Stomach smooth muscle (tissue), 2 donors: ENCODE measurements around the gene FLVCR2.
"Not testable (repeated sequence)": the region's sequence is repeated elsewhere in the genome, so short reads cannot be mapped to it uniquely, and the experiment has no call there.

ENCODE experiments used
- H3K27ac ChIP-seq: one replicate; pipeline ENCODE4 v1.7.0; 2013; ENCODE audit warnings: mild to moderate bottlenecking, low read length, inconsistent platforms
- H3K27me3 ChIP-seq, 2 donors: one replicate each; pipeline ENCODE4 v1.7.0; 2013; ENCODE audit warnings: low read length in 2 of 2; ENCODE audit not compliant: insufficient read depth in 2 of 2, control insufficient read depth in 1 of 2
- H3K36me3 ChIP-seq, 2 donors: one replicate each; pipeline ENCODE4 v1.7.0; 2013; ENCODE audit warnings: low read length in 2 of 2; ENCODE audit not compliant: control insufficient read depth in 2 of 2, insufficient read depth in 2 of 2
- H3K4me1 ChIP-seq: one replicate; pipeline ENCODE4 v1.7.0; 2013; ENCODE audit warnings: low read length; ENCODE audit not compliant: control insufficient read depth, insufficient read depth
- H3K4me3 ChIP-seq, 2 donors: one replicate each; pipeline ENCODE4 v1.7.0; 2013; ENCODE audit warnings: low read length in 2 of 2
- H3K9ac ChIP-seq, 2 donors: one replicate each; pipeline ENCODE4 v1.7.0; 2013; ENCODE audit warnings: low read length in 2 of 2, mild to moderate bottlenecking in 1 of 2
- H3K9me3 ChIP-seq, 2 donors: one replicate each; pipeline ENCODE4 v1.7.0; 2013; ENCODE audit warnings: low read length in 2 of 2; ENCODE audit not compliant: control insufficient read depth in 2 of 2
- donor health status: healthy.
- donor health status: Pancreatic carcinoma.

FLVCR2 gene

DNA sequence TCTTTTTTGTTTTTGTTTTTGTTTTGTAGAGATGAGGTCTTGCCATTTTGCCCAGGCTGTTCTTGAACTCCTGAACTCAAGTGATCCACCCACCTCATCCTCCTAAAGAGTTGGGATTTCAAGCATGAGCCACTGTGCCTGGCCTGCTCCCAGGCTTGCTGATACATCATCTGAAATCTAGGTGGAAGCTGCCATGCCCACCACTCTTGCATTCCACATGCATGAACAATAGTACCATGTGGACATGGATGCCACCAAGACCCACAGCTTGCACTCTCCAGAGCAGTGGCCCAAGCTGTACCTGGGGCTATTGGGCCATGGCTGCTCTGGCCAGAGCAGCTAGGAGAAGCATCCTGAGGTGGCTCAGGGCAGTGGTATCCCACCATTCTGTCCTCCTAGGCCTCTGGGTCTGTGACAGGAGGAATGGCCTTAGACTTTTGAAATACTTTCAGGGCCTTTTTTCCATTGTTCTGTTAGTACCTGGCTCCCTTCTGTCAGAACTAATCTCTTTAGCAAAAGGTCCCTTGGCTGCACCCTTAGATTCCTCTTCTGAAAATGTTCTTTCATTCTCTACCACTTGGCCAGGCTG, 13.7 kb downstream of the FLVCR2 start:
- no peak overlapping the region for H3K4me3 ChIP-seq
- peaks cover 4% of the 10 kb centered on the region for H3K4me1 ChIP-seq
- H3K27ac ChIP-seq, result no peak overlapping the region

DNA sequence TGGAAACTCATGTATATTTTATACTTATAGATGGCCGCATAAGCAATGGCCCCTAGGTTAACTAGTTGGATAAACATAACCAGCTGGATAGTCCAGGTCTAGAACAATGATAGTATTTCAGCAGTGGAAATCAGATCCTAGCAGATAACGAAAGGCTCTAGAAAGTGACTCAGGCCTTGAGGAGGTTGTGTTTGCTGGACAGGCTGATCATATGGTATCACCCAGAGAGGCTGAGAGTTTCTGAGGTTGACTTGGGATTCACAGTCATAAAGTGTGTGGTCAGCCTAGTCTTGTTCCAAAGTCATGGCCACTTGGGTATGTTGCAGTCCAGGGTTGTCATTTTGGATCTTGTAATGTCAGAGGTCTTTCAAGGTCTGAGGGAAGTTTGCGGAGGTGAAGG, 16.8 kb downstream of the FLVCR2 start:
- no peaks in the 10 kb centered on the region for H3K9me3 ChIP-seq
- peaks cover 4% of the 10 kb centered on the region for H3K4me1 ChIP-seq
- no peaks in the 10 kb centered on the region for H3K27me3 ChIP-seq
- H3K4me3 ChIP-seq, result no peak overlapping the region
- no peak overlapping the region for H3K9ac ChIP-seq
- H3K27ac ChIP-seq, result no peak overlapping the region
- peaks cover 0 to 3% of the 10 kb centered on the region in 2 donors for H3K36me3 ChIP-seq

More for the DNA sequence above, 13.7 kb downstream of the FLVCR2 start:
- no peaks in the 10 kb centered on the region for H3K9me3 ChIP-seq
- no peaks in the 10 kb centered on the region for H3K27me3 ChIP-seq
- peaks cover 0 to 3% of the 10 kb centered on the region in 2 donors for H3K36me3 ChIP-seq
- H3K9ac ChIP-seq, result no peak overlapping the region

DNA sequence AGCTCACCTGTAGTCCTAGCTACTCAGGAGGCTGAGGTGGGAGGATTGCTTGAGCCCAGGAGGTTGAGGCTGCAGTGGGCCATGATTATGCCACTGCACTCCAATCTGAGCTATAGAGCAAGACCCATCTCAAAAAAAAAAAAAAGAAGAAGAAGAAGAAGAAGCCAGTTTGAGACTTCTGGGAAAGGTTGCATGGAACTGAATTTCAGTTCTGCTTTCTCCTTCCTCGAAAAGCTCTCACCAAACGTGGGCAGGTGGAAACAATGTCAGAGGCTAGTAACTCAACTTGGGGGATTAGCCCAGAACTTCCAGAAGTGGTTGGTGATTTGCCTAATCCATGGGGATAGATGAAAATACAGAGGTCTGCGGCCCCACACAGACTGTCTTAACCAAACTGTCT, 18.7 kb downstream of the FLVCR2 start:
- no peak overlapping the region for H3K27ac ChIP-seq
- H3K36me3 ChIP-seq, result no peaks in the 10 kb centered on the region
- no peaks in the 10 kb centered on the region for H3K27me3 ChIP-seq
- no peak overlapping the region for H3K4me3 ChIP-seq
- no peak overlapping the region for H3K9ac ChIP-seq
- peaks cover 2% of the 10 kb centered on the region for H3K4me1 ChIP-seq
- no peaks in the 10 kb centered on the region for H3K9me3 ChIP-seq

DNA sequence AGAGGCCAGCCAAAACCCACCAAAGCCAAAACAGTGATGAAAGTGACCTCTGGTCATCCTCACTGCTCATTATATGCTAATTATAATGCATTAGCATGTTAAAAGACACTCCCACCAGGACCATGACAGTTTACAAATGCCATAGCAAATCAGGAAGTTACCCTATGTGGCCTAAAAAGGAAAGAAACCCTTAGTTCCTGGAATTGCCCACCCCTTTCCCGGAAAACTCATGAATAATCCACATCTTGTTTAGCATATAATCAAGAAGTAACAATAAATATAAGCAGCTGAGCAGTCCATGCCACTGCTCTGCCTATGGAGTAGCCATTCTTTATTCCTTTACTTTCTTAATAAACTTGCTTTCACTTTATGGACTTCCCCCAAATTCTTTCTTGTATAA, 21.7 kb downstream of the FLVCR2 start:
- H3K4me3 ChIP-seq, H3K36me3 ChIP-seq, H3K9ac ChIP-seq, H3K27me3 ChIP-seq, H3K4me1 ChIP-seq, H3K9me3 ChIP-seq, H3K27ac ChIP-seq: not testable (repeated sequence)

DNA sequence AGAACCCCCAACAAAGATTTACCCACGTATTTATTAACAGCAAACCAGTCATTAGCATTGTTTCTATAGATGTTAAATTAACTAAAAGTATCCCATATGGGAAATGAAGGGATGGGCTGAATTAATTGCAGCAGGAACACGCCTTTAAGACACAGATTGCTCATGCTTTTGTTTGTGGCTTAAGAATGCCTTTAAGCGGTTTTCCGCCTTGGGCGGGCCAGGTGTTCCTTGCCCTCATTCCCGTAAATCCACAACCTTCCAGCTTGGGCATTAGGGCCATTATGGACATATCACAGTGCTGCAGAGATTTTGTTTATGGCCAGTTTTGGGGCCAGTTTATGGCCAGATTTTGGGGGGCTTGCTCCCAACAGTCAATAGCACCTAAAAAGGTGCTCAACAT, 22.6 kb downstream of the FLVCR2 start:
- not testable (repeated sequence) for H3K4me3 ChIP-seq, H3K9ac ChIP-seq, H3K27me3 ChIP-seq, H3K9me3 ChIP-seq, H3K27ac ChIP-seq, H3K36me3 ChIP-seq, H3K4me1 ChIP-seq

DNA sequence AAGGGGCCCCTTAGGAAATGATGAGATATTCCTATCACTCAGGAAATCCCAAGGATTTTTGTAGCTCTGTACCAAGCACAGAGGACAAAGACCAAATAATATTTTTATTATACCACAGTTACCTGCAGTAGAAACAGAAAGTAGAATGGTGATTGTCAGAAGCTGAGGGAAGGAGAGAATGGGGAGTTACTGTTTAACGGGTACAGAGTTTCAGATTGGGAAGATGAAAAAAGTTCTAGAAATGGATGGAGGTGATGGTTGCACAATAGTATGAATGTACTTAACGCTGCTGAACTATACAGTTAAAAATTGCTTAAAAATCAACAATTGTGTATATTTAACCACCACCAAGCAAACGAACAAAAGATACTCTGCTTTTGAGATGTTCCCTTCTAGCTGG, 24.1 kb downstream of the FLVCR2 start:
- H3K27me3 ChIP-seq, result no peaks in the 10 kb centered on the region
- no peak overlapping the region for H3K4me3 ChIP-seq
- no peaks in the 10 kb centered on the region for H3K9me3 ChIP-seq
- no peaks in the 10 kb centered on the region for H3K36me3 ChIP-seq
- no peak overlapping the region for H3K9ac ChIP-seq
- H3K4me1 ChIP-seq, result no peaks in the 10 kb centered on the region
- no peak overlapping the region for H3K27ac ChIP-seq

DNA sequence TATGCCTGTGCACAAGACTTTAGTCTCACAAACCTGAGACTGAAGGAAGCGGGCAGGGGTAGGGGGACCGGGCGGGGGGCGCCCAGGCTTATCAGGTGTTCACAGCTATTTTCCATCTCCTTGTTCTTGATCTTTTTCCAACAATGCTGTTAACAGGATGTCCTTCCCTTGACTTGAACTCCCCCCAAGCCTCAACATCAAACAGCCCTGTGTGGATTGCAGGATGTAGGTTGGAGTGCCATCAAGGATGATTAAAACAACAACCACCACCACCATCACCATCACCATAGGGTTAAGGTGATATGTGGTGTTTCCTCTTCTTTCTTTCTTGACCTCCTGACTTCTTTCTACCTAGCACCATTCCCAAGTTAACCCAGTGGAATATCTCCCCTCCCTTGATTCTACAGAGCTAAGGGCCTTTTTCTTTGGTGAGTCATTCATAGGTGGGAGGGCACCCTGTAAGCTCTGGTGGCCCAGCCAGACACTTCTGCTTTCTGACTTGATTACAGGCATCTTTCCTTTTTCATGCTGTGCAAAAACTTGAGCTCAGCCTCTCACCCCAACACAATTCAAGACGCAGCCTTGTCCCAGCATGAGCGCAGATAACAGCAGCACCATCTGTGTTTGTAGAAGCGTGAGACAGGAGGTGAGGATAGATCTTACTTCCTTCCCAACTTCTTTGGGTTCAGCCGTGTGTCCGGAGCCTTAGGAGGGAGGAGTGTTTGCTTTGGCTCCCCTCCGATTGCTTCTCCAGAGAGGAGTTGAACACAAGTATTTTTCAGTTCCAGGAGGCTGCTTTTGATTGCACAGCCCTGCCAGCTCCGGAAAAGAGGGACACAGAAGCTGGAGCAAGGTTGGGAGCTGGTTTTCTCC, 26.8 kb downstream of the FLVCR2 start:
- no peaks in the 10 kb centered on the region for H3K4me1 ChIP-seq
- H3K27me3 ChIP-seq, result no peaks in the 10 kb centered on the region
- H3K4me3 ChIP-seq, result no peak overlapping the region
- no peaks in the 10 kb centered on the region for H3K9me3 ChIP-seq
- no peaks in the 10 kb centered on the region for H3K36me3 ChIP-seq
- no peak overlapping the region for H3K27ac ChIP-seq
- no peak overlapping the region for H3K9ac ChIP-seq

DNA sequence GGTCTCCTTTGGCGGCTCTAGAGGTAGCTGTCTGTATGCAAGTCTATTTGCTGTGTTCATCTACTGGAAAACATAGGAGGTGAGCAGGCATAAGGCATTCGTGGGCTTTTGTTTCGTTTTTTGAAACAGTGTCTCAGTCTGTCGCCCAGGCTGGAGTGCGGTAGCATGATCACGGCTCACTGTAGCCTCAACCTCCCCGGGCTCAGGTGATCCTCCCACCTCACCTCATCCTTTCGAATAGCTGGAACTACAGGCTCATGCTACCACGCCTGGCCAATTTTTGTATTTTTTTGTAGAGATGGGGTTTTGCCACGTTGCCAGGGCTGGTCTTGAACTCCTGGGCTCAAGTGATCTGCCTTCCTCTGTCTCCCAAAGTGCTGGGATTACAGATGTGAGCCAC, 27.5 kb downstream of the FLVCR2 start:
- Histone ChIP-seq H3K36me3 (no peaks in the 10 kb centered on the region), H3K27me3 (no peaks in the 10 kb centered on the region), H3K9me3 (no peaks in the 10 kb centered on the region), H3K4me3 (no peak overlapping the region), H3K9ac (no peak overlapping the region), H3K4me1 (no peaks in the 10 kb centered on the region), H3K27ac (no peak overlapping the region)

DNA sequence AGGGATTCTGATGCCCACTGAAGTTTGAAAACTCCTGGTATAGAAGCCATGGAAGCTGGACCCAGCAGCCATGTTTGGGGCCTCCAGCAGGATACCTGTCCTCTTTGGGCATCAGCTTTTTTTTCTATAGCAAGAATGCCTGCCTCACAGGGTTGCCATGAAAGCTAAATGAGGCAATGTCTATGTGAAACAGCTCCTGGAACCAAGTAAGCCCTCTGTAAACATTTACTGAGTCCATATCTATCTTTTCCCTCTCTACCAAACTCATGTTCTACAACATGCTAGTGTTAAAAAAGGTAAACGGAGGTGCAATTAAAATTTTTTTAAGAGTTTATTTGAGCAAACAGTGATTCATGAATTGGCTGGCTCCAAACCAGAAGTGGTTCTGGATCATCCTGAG, 28.6 kb downstream of the FLVCR2 start:
- H3K27me3 ChIP-seq, result no peaks in the 10 kb centered on the region
- H3K27ac ChIP-seq, result no peak overlapping the region
- no peaks in the 10 kb centered on the region for H3K36me3 ChIP-seq
- H3K9ac ChIP-seq, result no peak overlapping the region
- no peak overlapping the region for H3K4me3 ChIP-seq
- no peaks in the 10 kb centered on the region for H3K4me1 ChIP-seq
- H3K9me3 ChIP-seq, result no peaks in the 10 kb centered on the region

DNA sequence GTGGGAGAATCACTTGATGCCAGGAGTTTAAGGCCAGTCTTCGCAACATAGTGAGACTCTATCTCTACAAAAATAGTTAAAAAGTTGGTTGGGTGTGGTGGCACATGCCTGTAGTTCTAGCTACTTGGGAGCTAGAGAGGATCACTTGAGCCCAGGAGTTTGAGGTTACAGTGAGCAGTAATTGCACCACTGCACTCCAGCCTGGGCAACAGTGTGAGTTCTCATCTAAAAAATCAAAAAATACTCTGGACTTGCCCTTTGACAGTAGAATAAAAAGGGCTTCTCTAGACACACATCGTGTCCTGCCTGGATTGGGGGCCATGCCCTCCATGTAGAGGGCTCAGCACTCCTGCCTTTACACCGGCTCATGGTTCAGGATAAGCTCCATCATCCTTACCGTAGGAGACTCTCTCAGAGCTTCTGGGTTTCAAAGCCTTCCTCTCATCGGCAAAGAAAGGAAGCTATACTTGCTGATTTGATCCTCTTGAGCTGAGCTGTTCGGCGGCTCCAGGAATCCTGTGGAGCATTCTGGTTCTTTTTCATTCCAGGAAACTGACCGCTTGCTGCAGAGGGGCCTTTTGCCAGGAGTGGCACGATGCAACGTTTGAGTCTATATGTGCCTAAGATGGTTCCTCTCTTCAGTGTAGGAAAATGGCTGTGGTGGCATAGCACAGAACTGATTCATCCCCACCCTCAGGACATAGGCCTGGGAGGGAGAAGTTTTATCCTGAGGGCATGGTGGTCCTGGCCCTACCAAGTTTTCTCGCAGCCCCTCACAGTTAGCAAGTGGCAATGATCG, 29.6 kb downstream of the FLVCR2 start:
- Histone ChIP-seq H3K9ac (no peak overlapping the region), H3K36me3 (no peaks in the 10 kb centered on the region), H3K9me3 (no peaks in the 10 kb centered on the region), H3K4me1 (no peaks in the 10 kb centered on the region), H3K27ac (no peak overlapping the region), H3K4me3 (no peak overlapping the region), H3K27me3 (no peaks in the 10 kb centered on the region)
